Iris pigment epithelial cell (primary cell): ENCODE data around the gene NUDT3.
A peak's percentile ranks its signal among the peaks of the same experiment; 100 is the strongest.

Source experiments
- DNase-seq: peaks from one replicate; pipeline ENCODE4 v3.0.0-alpha.2; 2011; ENCODE audit warnings: low read depth

Gene NUDT3

GRCh38 chr6:34321821-34322220, 70.6 kb downstream of the NUDT3 start:
- DNase-seq = no peak

GRCh38 chr6:34319471-34319885, 73.0 kb downstream of the NUDT3 start:
- DNase-seq = no peak

GRCh38 chr6:34318499-34319470, 73.7 kb downstream of the NUDT3 start:
- no peak for DNase-seq

GRCh38 chr6:34317882-34318498, 74.5 kb downstream of the NUDT3 start:
- peak; percentile 24 for DNase-seq

GRCh38 chr6:34317172-34317477, 75.3 kb downstream of the NUDT3 start:
- no peak for DNase-seq

GRCh38 chr6:34316431-34317171, 75.9 kb downstream of the NUDT3 start:
- no peak for DNase-seq

- DNase-seq = no peak
These were observed 76.7 kb downstream of the NUDT3 start for GRCh38 chr6:34315780-34316179.

GRCh38 chr6:34315256-34315655, 77.2 kb downstream of the NUDT3 start:
- no peak for DNase-seq

- DNase-seq = no peak
These were observed 80.2 kb downstream of the NUDT3 start for GRCh38 chr6:34312259-34312658.

- DNase-seq = no peak
These were observed 81.7 kb downstream of the NUDT3 start for GRCh38 chr6:34310817-34311216.

- no peak for DNase-seq
These were observed 84.0 kb downstream of the NUDT3 start for GRCh38 chr6:34308483-34308882.

GRCh38 chr6:34305982-34306708, 86.3 kb downstream of the NUDT3 start:
- DNase-seq = no peak

GRCh38 chr6:34305497-34305896, 87.0 kb downstream of the NUDT3 start:
- DNase-seq = no peak

- no peak for DNase-seq
These were observed 88.3 kb downstream of the NUDT3 start for GRCh38 chr6:34304164-34304563.

- no peak for DNase-seq
These were observed 89.5 kb downstream of the NUDT3 start for GRCh38 chr6:34302929-34303328.

GRCh38 chr6:34301408-34301807, 91.1 kb downstream of the NUDT3 start:
- DNase-seq = peak; percentile 75

- DNase-seq = no peak
These were observed 92.1 kb downstream of the NUDT3 start for GRCh38 chr6:34300332-34300751.

- no peak for DNase-seq
These were observed 93.5 kb downstream of the NUDT3 start for GRCh38 chr6:34298941-34299340.

GRCh38 chr6:34295721-34296120, 96.7 kb downstream of the NUDT3 start:
- no peak for DNase-seq

- DNase-seq = no peak
These were observed 99.5 kb downstream of the NUDT3 start for GRCh38 chr6:34292954-34293353.

- DNase-seq = no peak
These were observed 103.3 kb downstream of the NUDT3 start for GRCh38 chr6:34289137-34289536.

- DNase-seq = no peak
These were observed 103.9 kb downstream of the NUDT3 start for GRCh38 chr6:34288581-34288980.
